Common myeloid progenitor, CD34-positive (primary cell): Measurements from ENCODE around the gene KIAA0040.

ENCODE experiments used
- CTCF ChIA-PET: fragments of 350-600 bp; sonication (Branson Sonifier 250); formaldehyde crosslinking; loops from one replicate; lab custom pipeline; 2021; ENCODE audit warnings: antibody characterized with exemption; lab: Charles Lee
- POLR2A ChIA-PET: fragments of 350-600 bp; sonication (Branson Sonifier 250); formaldehyde crosslinking; loops from one replicate; lab custom pipeline; 2021; ENCODE audit warnings: antibody characterized with exemption; lab: Charles Lee
- DNase-seq, 3 donors: peaks; one replicate each; pipeline versions ENCODE4 v3.0.0 to v3.0.0-alpha.2; 2013
- H3K27ac ChIP-seq, 2 experiments: 1 replicate in 1 of 2; 2 replicates in 1 of 2; pipeline ENCODE4 v1.7.0; 2013; ENCODE audit warnings: inconsistent platforms in 2 of 2, low read length in 2 of 2, mild to moderate bottlenecking in 2 of 2, low read depth in 1 of 2, moderate library complexity in 1 of 2; ENCODE audit not compliant: severe bottlenecking in 2 of 2, insufficient read depth in 1 of 2, poor library complexity in 1 of 2
- H3K27me3 ChIP-seq, 5 experiments: replicated peaks in 2 of 5; 1 replicate in 3 of 5; 2 replicates in 2 of 5; pipeline versions ENCODE4 v1.6.1 to v1.7.0; 2013; ENCODE audit warnings: low read length in 4 of 5, mild to moderate bottlenecking in 2 of 5, moderate library complexity in 2 of 5, inconsistent platforms in 1 of 5; ENCODE audit not compliant: insufficient read depth in 5 of 5, control insufficient read depth in 4 of 5
- H3K36me3 ChIP-seq, 4 experiments: 1 replicate in 2 of 4; 2 replicates in 2 of 4; pipeline versions ENCODE4 v1.6.1 to v1.7.0; 2013; ENCODE audit warnings: low read length in 3 of 4, control low read depth in 1 of 4, mild to moderate bottlenecking in 1 of 4; ENCODE audit not compliant: control insufficient read depth in 4 of 4, insufficient read depth in 4 of 4
- H3K4me1 ChIP-seq, 4 experiments: 1 replicate in 3 of 4; 2 replicates in 1 of 4; pipeline versions ENCODE4 v1.6.1 to v1.7.1; 2013; ENCODE audit warnings: low read length in 3 of 4, mild to moderate bottlenecking in 3 of 4, control low read depth in 1 of 4, inconsistent platforms in 1 of 4, moderate library complexity in 1 of 4; ENCODE audit not compliant: control insufficient read depth in 4 of 4, insufficient read depth in 4 of 4; ENCODE audit errors: control extremely low read depth in 1 of 4
- H3K4me3 ChIP-seq, 7 experiments: 1 replicate in 4 of 7; 2 replicates in 3 of 7; pipeline versions ENCODE4 v1.5.1 to v1.7.0; 2013; ENCODE audit warnings: mild to moderate bottlenecking in 7 of 7, low read length in 6 of 7, moderate library complexity in 6 of 7, inconsistent platforms in 2 of 7, low read depth in 2 of 7, control low read depth in 1 of 7; ENCODE audit not compliant: insufficient read depth in 4 of 7, control insufficient read depth in 1 of 7; ENCODE audit errors: extremely low read depth in 1 of 7
- H3K9me3 ChIP-seq, 5 experiments: 1 replicate in 4 of 5; 2 replicates in 1 of 5; pipeline versions ENCODE4 v1.6.1 to v1.7.1; 2013; ENCODE audit warnings: low read length in 4 of 5, mild to moderate bottlenecking in 2 of 5, inconsistent platforms in 1 of 5, low read depth in 1 of 5, moderate library complexity in 1 of 5; ENCODE audit not compliant: control insufficient read depth in 4 of 5, insufficient read depth in 2 of 5; ENCODE audit errors: control extremely low read depth in 1 of 5
- WGBS: methylation state at CpG from one replicate; pipeline ENCODE4 v1.1.5; 2013; ENCODE audit not compliant: insufficient coverage; 5-methylcytosine and 5-hydroxymethylcytosine counted together

KIAA0040 gene

GRCh38 chr1:175174309-175175102 lies 18.1 kb downstream of the KIAA0040 start:
- H3K36me3 ChIP-seq = peaks cover 3 to 48% (median 15%) of the 10 kb centered on the region in 4 experiments
- ChIA-PET CTCF (interaction anchor here (0.8 to 1.8 kb wide), 6 partner anchors 13 to 146 kb away, joined by 3 to 12 read pairs (median 4); no protein-coding TSS in a partner anchor), POLR2A (interaction anchor here (0.6 kb wide), 1 partner anchor 14 kb away, joined by 3 read pairs; no protein-coding TSS in a partner anchor)

GRCh38 chr1:175173531-175173930 lies 19.0 kb downstream of the KIAA0040 start:
- ChIA-PET POLR2A (no interaction called here), CTCF (interaction anchor here (0.8 to 2.0 kb wide), 6 partner anchors 9 to 147 kb away, joined by 3 to 12 read pairs (median 6); no protein-coding TSS in a partner anchor)
- no peak overlapping the region for H3K4me3 ChIP-seq
- H3K9me3 ChIP-seq = no peaks in the 10 kb centered on the region
- H3K4me1 ChIP-seq = no peaks in the 10 kb centered on the region
- 98% methylated on average over 5 of the region's 7 CpGs for WGBS
- H3K27ac ChIP-seq = no peak overlapping the region
- H3K27me3 ChIP-seq = no peaks in the 10 kb centered on the region
- H3K36me3 ChIP-seq = peaks cover 3 to 54% (median 14%) of the 10 kb centered on the region in 4 experiments
- DNase-seq = no peak

More at GRCh38 chr1:175174309-175175102, 18.1 kb downstream of the KIAA0040 start:
- Histone ChIP-seq H3K27ac (no peak overlapping the region), H3K9me3 (no peaks in the 10 kb centered on the region), H3K4me1 (no peaks in the 10 kb centered on the region), H3K27me3 (no peaks in the 10 kb centered on the region), H3K4me3 (no peak overlapping the region)
- DNase-seq = no peak
- WGBS = 100% methylated on average over 3 of the region's 5 CpGs

GRCh38 chr1:175172503-175172902 lies 20.1 kb downstream of the KIAA0040 start:
- H3K4me1 ChIP-seq = no peaks in the 10 kb centered on the region
- no peak overlapping the region for H3K27ac ChIP-seq
- no peaks in the 10 kb centered on the region for H3K27me3 ChIP-seq
- DNase-seq = no peak
- POLR2A ChIA-PET = no interaction called here
- CTCF ChIA-PET = interaction anchor here (2.0 kb wide), 1 partner anchor 10 kb away, joined by 7 read pairs; no protein-coding TSS in a partner anchor
- H3K36me3 ChIP-seq = peaks cover 3 to 49% (median 13%) of the 10 kb centered on the region in 4 experiments
- H3K9me3 ChIP-seq = no peaks in the 10 kb centered on the region
- 100% methylated on average over 1 of the region's 3 CpGs for WGBS
- H3K4me3 ChIP-seq = no peak overlapping the region

- CTCF ChIA-PET = interaction anchor here (0.7 to 4.7 kb wide), 6 partner anchors 9 to 148 kb away, joined by 3 to 16 read pairs (median 4); no protein-coding TSS in a partner anchor
- POLR2A ChIA-PET = interaction anchor here (0.6 kb wide), 1 partner anchor 146 kb away, joined by 3 read pairs; no protein-coding TSS in a partner anchor
Observed at GRCh38 chr1:175171036-175171913, 21.3 kb downstream of the KIAA0040 start.

GRCh38 chr1:175169286-175170018 lies 23.1 kb downstream of the KIAA0040 start:
- DNase-seq = no peak

More at GRCh38 chr1:175171036-175171913, 21.3 kb downstream of the KIAA0040 start:
- WGBS = no CpG with 5 or more reads among the region's 9 CpGs
- H3K36me3 ChIP-seq = peaks cover 9 to 45% (median 13%) of the 10 kb centered on the region in 4 experiments
- no peak overlapping the region for H3K4me3 ChIP-seq
- H3K27me3 ChIP-seq = no peaks in the 10 kb centered on the region
- H3K9me3 ChIP-seq = no peaks in the 10 kb centered on the region
- no peak overlapping the region for H3K27ac ChIP-seq
- H3K4me1 ChIP-seq = no peaks in the 10 kb centered on the region
- DNase-seq = no peak

GRCh38 chr1:175168782-175169181 lies 23.8 kb downstream of the KIAA0040 start:
- 95% methylated on average over 4 of the region's 4 CpGs for WGBS
- no peaks in the 10 kb centered on the region for H3K9me3 ChIP-seq
- H3K36me3 ChIP-seq = peaks cover 21 to 58% (median 25%) of the 10 kb centered on the region in 4 experiments
- no peaks in the 10 kb centered on the region for H3K27me3 ChIP-seq
- no peak overlapping the region for H3K27ac ChIP-seq
- H3K4me1 ChIP-seq = no peaks in the 10 kb centered on the region
- no peak for DNase-seq
- no peak overlapping the region for H3K4me3 ChIP-seq
- CTCF ChIA-PET = interaction anchor here (1.2 to 4.7 kb wide), 3 partner anchors 9 to 20 kb away, joined by 4 to 16 read pairs (median 5); no protein-coding TSS in a partner anchor
- POLR2A ChIA-PET = no interaction called here

More at GRCh38 chr1:175169286-175170018, 23.1 kb downstream of the KIAA0040 start:
- Histone ChIP-seq H3K4me1 (no peaks in the 10 kb centered on the region), H3K4me3 (no peak overlapping the region), H3K27ac (no peak overlapping the region), H3K36me3 (peaks cover 19 to 53% (median 23%) of the 10 kb centered on the region in 4 experiments), H3K27me3 (no peaks in the 10 kb centered on the region), H3K9me3 (no peaks in the 10 kb centered on the region)
- WGBS = 100% methylated on average over 1 of the region's 6 CpGs
- ChIA-PET POLR2A (no interaction called here), CTCF (interaction anchor here (1.1 to 4.7 kb wide), 5 partner anchors 10 to 22 kb away, joined by 3 to 16 read pairs (median 5); no protein-coding TSS in a partner anchor)
